ENCODE results near the gene PDGFRB. TPM values are rescaled to one million over a fixed set of nuclear protein-coding genes. Genes with fewer than 3 reads are reported as not detected.

Gene PDGFRB
- total RNA-seq (2022): 0.07 and 0.63 TPM in 2 replicates
- Bru-seq, nascent RNA: not detected
- BruChase-seq, experiment 1, labeled RNA remaining after a 6-hour chase: percentile 9 among the genes with signal in this experiment
- percentile 5 among the genes with signal in this experiment for BruChase-seq, experiment 2, labeled RNA remaining after a 2-hour chase
- long read RNA-seq: 0 reads

DNA sequence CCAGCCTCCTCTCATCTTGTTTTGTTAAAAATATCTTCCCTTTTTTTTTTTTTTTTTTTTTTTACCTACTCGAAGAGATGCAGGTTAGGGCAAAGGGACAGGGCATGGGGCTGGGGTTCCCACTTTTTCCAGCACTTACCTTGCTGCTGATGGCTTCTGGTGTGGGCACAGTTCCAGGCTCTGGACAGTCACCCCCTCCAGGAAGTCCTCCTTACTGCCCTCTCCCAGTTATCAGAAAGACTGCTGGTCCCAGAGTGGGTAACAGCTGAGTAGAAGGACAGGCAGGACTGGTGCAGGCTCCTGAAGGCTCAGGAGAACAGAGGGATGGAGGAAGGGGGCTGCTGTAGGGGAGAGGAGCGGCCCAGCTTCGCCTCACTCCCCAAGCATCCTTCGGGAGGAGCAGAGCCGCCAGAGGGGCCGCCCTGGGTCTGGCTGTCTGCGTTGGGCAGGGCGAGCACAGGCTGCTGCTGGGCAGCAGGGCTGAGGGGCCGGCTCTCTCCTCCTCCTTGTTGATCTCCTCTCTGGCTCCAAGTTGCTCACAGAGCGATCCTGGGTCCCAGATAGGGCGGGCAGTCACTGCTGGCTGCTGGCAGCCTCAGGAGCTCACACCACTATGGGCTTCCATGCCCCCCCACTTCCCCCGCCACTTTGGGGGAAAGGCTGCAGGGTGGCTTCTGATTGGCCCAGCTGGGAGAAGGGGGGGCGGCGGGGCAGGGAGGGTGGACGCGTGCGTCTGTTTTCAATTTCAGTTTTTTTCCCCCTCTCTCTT, at the start of gene PDGFRB:
PDGFRB (minus strand) TSS at position 588 of the 769 bp plus-strand sequence. CDS start 18,798 bp downstream, outside the sequence.
- H3K27ac Mint-ChIP-seq (ENCODE audit: low read depth, unreplicated experiment): no peak within 1 kb of the TSS
- ChIA-PET CTCF (interaction anchor here (1.7 kb wide), 1 partner anchor 13 kb away, joined by 5 read pairs; no protein-coding TSS in a partner anchor), POLR2A (no interaction called here)
- no peaks in the 10 kb centered on the region for H3K27me3 Mint-ChIP-seq (ENCODE audit: insufficient read depth, unreplicated experiment)
- H3K9me3 Mint-ChIP-seq (ENCODE audit: unreplicated experiment): no peaks in the 10 kb centered on the region
- H3K4me3 Mint-ChIP-seq (ENCODE audit: unreplicated experiment): no peak within 1 kb of the TSS
- H3K36me3 Mint-ChIP-seq (ENCODE audit: insufficient read depth, unreplicated experiment): no peaks in the 10 kb centered on the region
- intact Hi-C loops (cut with micrococcal nuclease): no loop called here
- no TSS peak for BruUV-seq (replicated peaks)
- H3K4me1 Mint-ChIP-seq (ENCODE audit: insufficient read depth, unreplicated experiment): peaks cover 6% of the 10 kb centered on the region
- DNase-seq (ENCODE audit: unreplicated experiment): no peak
- TF ChIP-seq, protein P1, sequence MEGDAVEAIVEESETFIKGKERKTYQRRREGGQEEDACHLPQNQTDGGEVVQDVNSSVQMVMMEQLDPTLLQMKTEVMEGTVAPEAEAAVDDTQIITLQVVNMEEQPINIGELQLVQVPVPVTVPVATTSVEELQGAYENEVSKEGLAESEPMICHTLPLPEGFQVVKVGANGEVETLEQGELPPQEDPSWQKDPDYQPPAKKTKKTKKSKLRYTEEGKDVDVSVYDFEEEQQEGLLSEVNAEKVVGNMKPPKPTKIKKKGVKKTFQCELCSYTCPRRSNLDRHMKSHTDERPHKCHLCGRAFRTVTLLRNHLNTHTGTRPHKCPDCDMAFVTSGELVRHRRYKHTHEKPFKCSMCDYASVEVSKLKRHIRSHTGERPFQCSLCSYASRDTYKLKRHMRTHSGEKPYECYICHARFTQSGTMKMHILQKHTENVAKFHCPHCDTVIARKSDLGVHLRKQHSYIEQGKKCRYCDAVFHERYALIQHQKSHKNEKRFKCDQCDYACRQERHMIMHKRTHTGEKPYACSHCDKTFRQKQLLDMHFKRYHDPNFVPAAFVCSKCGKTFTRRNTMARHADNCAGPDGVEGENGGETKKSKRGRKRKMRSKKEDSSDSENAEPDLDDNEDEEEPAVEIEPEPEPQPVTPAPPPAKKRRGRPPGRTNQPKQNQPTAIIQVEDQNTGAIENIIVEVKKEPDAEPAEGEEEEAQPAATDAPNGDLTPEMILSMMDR (IDR thresholded peaks at IDR 0.05; ENCODE audit: unreplicated experiment): no peak

- ChIA-PET POLR2A (interaction anchor here (0.7 kb wide), 1 partner anchor 9 kb away, joined by 3 read pairs; no protein-coding TSS in a partner anchor), CTCF (interaction anchor here (0.9 kb wide), 1 partner anchor 38 kb away, joined by 6 read pairs; no protein-coding TSS in a partner anchor)
- no peak overlapping the region for H3K4me3 Mint-ChIP-seq (ENCODE audit: unreplicated experiment)
These were observed 48.9 kb upstream of the PDGFRB start for GRCh38 chr5:150204590-150204960.

DNA sequence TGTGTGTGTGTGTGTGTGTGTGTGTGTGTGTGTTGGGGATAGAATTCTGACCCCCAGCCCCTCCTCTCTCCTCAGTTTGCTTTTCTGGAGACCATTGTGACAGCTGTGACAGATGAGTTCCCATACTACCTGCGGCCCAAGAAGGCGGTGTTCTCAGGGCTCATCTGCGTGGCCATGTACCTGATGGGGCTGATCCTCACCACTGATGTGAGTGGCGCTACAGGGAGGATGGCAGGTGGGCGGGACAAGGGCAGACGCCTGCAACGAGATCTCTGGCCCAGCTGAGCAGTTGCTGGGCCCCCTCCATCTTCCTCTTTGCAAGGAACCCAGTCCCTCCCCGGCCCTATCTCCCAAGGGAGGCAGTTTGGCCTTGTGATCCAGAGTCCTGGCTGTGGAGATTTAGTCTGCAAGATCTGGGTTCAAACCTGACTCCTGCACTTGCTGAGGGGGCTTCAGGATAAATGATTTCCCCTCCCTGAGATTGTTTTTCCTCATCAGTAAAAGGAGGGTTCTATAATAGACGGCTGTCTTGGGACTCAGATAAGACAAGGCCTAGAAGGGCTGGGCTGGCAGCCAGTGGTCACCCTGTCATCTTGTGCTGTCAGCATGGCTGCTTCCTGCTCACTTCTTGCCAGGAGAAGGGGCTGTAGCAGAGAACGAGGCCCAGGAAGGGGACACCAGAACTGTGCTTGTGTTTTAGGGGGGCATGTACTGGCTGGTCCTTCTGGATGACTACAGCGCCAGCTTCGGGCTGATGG, 48.4 kb upstream of the PDGFRB start:
- intact Hi-C loops (cut with micrococcal nuclease): no loop called here
- POLR2A ChIA-PET: no interaction called here
- TF ChIP-seq, protein P1 (IDR thresholded peaks at IDR 0.05; ENCODE audit: unreplicated experiment): no peak
- BruUV-seq (replicated peaks): no TSS peak
- H3K36me3 Mint-ChIP-seq (ENCODE audit: insufficient read depth, unreplicated experiment): no peaks in the 10 kb centered on the region
- peaks cover 31% of the 10 kb centered on the region for H3K27me3 Mint-ChIP-seq (ENCODE audit: insufficient read depth, unreplicated experiment)
- no peak overlapping the region for H3K27ac Mint-ChIP-seq (ENCODE audit: low read depth, unreplicated experiment)
- peaks cover 11% of the 10 kb centered on the region for H3K4me1 Mint-ChIP-seq (ENCODE audit: insufficient read depth, unreplicated experiment)
- no peak overlapping the region for H3K4me3 Mint-ChIP-seq (ENCODE audit: unreplicated experiment)
- H3K9me3 Mint-ChIP-seq (ENCODE audit: unreplicated experiment): no peaks in the 10 kb centered on the region
- no peak for DNase-seq (ENCODE audit: unreplicated experiment)
- CTCF ChIA-PET: no interaction called here

More at GRCh38 chr5:150204590-150204960, 48.9 kb upstream of the PDGFRB start:
- Mint-ChIP-seq H3K27ac (ENCODE audit: low read depth, unreplicated experiment) (no peak overlapping the region), H3K9me3 (ENCODE audit: unreplicated experiment) (no peaks in the 10 kb centered on the region), H3K36me3 (ENCODE audit: insufficient read depth, unreplicated experiment) (no peaks in the 10 kb centered on the region), H3K4me1 (ENCODE audit: insufficient read depth, unreplicated experiment) (peaks cover 13% of the 10 kb centered on the region), H3K27me3 (ENCODE audit: insufficient read depth, unreplicated experiment) (peaks cover 26% of the 10 kb centered on the region)
- DNase-seq (ENCODE audit: unreplicated experiment): no peak
- TF ChIP-seq, protein P1 (IDR thresholded peaks at IDR 0.05; ENCODE audit: unreplicated experiment): no peak
- BruUV-seq (replicated peaks): no TSS peak
- intact Hi-C loops (cut with micrococcal nuclease): no loop called here

DNA sequence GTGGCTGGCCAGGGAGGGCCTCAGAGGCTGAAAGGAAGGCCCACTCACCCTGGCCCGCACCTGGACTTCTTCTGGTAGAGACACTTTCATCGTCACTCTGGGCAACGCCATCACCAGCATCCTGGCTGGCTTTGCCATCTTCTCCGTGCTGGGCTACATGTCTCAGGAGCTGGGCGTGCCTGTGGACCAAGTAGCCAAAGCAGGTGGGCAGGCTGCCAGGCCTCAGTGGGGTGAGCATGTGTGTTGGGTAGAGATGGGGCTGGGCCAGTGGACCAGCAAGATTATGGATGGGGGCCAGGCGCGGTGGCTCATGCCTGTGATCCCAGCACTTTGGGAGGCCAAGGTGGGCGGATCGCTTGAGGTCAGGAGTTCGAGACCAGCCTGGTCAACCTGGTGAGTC, 46.9 kb upstream of the PDGFRB start:
- H3K9me3 Mint-ChIP-seq (ENCODE audit: unreplicated experiment): no peaks in the 10 kb centered on the region
- BruUV-seq (replicated peaks): no TSS peak
- DNase-seq (ENCODE audit: unreplicated experiment): no peak
- no peaks in the 10 kb centered on the region for H3K4me1 Mint-ChIP-seq (ENCODE audit: insufficient read depth, unreplicated experiment)
- TF ChIP-seq, protein P1 (IDR thresholded peaks at IDR 0.05; ENCODE audit: unreplicated experiment): no peak
- no peak overlapping the region for H3K4me3 Mint-ChIP-seq (ENCODE audit: unreplicated experiment)
- peaks cover 46% of the 10 kb centered on the region for H3K27me3 Mint-ChIP-seq (ENCODE audit: insufficient read depth, unreplicated experiment)
- H3K27ac Mint-ChIP-seq (ENCODE audit: low read depth, unreplicated experiment): no peak overlapping the region
- CTCF ChIA-PET: no interaction called here
- no peaks in the 10 kb centered on the region for H3K36me3 Mint-ChIP-seq (ENCODE audit: insufficient read depth, unreplicated experiment)
- intact Hi-C loops (cut with micrococcal nuclease): no loop called here
- POLR2A ChIA-PET: no interaction called here

All from MCF 10A (cell line).